KMS-11 (cell line): ENCODE data around the gene MTHFD2.
"Not testable (repeated sequence)": the region's sequence is repeated elsewhere in the genome, so short reads cannot be mapped to it uniquely, and the experiment has no call there.

Experiments used
- H2AFZ ChIP-seq: fragments of 200-600 bp; sonication (generic); 2 replicates; pipeline ENCODE4 v1.6.1; 2016; ENCODE audit warnings: antibody characterized with exemption, mixed run types, low read depth
- H3K27ac ChIP-seq: fragments of 200-600 bp; sonication (generic); 2 replicates; pipeline ENCODE4 v1.6.1; 2016; ENCODE audit warnings: mild to moderate bottlenecking, mixed run types
- H3K27me3 ChIP-seq: fragments of 200-600 bp; sonication (generic); 2 replicates; pipeline ENCODE4 v1.6.1; 2017; ENCODE audit warnings: mild to moderate bottlenecking, low read depth, mixed run types, moderate library complexity; ENCODE audit not compliant: insufficient read depth
- H3K36me3 ChIP-seq: fragments of 200-600 bp; sonication (generic); 2 replicates; pipeline ENCODE4 v1.6.1; 2017; ENCODE audit warnings: mild to moderate bottlenecking, mixed run types; ENCODE audit not compliant: insufficient read depth
- H3K4me1 ChIP-seq: fragments of 200-600 bp; sonication (generic); 2 replicates; pipeline ENCODE4 v1.6.1; 2016; ENCODE audit warnings: mild to moderate bottlenecking, low read depth, mixed run types; ENCODE audit not compliant: poor library complexity, severe bottlenecking
- H3K4me2 ChIP-seq: fragments of 200-600 bp; sonication (generic); 2 replicates; pipeline ENCODE4 v1.7.0; 2016; ENCODE audit warnings: mild to moderate bottlenecking, mixed run types
- H3K4me3 ChIP-seq: fragments of 200-600 bp; sonication (generic); IDR thresholded peaks from 2 replicates; pipeline ENCODE4 v1.6.1; 2017; ENCODE audit warnings: low read depth, low read length, mixed read lengths; ENCODE audit not compliant: insufficient read depth
- H3K79me2 ChIP-seq: fragments of 200-600 bp; sonication (generic); 2 replicates; pipeline ENCODE4 v1.6.1; 2016; ENCODE audit warnings: low read depth, mixed run types; ENCODE audit not compliant: insufficient read depth
- H3K9ac ChIP-seq: fragments of 200-600 bp; sonication (generic); 2 replicates; pipeline ENCODE4 v1.6.1; 2016; ENCODE audit warnings: mild to moderate bottlenecking, mixed run types
- H4K20me1 ChIP-seq: fragments of 200-600 bp; sonication (generic); 2 replicates; pipeline ENCODE4 v1.6.1; 2016; ENCODE audit warnings: mild to moderate bottlenecking, mixed run types; ENCODE audit not compliant: insufficient read depth
- TF ChIP-seq, protein P1 (sequence below): fragments of 200-600 bp; sonication (generic); conservative IDR thresholded peaks from 2 replicates; pipeline ENCODE4 v1.6.1; 2017; ENCODE audit warnings: low read depth, mild to moderate bottlenecking, antibody characterized with exemption, low read length, moderate library complexity, mixed read lengths

The MTHFD2 gene

DNA sequence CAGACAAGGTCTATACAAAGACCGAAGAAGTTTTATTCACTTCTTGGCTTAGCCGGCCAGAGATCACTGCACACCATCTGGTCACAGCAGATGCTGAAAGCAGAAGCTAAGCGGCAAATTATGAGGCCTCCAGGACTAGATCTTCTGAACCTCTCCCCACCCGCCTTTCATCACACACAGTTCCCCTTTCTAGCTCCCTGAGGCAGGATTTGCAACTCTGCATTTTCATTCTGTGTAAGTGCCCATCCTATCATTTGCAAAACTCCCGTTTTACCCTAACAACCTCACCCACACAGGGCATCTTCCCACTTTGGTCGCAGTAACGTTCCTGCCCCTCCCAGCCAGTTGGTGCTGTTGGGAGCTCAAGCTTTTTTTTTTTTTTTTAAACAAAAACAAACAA, 16.7 kb upstream of the MTHFD2 start:
- H2AFZ ChIP-seq = peak overlapping the region; percentile 62; the same call in 1 of the 2 replicates

DNA sequence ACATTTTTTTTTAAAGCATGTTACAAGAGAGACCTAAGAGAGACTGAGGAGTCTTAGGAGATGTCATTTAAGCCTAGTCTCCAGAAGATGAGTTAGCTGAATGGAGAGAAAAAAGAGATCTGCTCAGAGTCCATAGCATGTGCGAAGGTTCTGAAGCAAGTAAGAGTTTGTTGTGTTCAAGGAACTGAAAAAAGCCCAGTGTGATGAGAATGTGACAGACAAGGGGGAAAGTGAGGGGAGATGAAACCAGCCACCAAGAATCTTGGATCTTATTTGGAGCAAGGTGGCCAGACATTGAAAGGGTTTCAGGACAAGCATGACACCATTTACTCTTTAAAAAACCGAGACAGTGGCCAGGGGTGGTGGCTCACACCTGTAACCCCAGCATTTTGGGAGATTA, 14.5 kb upstream of the MTHFD2 start:
- H3K79me2 ChIP-seq = no peaks in the 10 kb centered on the region; the same call in 1 of the 2 replicates
- H3K4me1 ChIP-seq = peaks cover 56% of the 10 kb centered on the region
- H3K4me3 ChIP-seq = no peak overlapping the region
- no peaks in the 10 kb centered on the region for H4K20me1 ChIP-seq
- H2AFZ ChIP-seq = 0 out of 2 replicates have a peak overlapping the region, but pooled peaks have one; percentile 16
- no peak overlapping the region for H3K27ac ChIP-seq
- TF ChIP-seq, protein P1, sequence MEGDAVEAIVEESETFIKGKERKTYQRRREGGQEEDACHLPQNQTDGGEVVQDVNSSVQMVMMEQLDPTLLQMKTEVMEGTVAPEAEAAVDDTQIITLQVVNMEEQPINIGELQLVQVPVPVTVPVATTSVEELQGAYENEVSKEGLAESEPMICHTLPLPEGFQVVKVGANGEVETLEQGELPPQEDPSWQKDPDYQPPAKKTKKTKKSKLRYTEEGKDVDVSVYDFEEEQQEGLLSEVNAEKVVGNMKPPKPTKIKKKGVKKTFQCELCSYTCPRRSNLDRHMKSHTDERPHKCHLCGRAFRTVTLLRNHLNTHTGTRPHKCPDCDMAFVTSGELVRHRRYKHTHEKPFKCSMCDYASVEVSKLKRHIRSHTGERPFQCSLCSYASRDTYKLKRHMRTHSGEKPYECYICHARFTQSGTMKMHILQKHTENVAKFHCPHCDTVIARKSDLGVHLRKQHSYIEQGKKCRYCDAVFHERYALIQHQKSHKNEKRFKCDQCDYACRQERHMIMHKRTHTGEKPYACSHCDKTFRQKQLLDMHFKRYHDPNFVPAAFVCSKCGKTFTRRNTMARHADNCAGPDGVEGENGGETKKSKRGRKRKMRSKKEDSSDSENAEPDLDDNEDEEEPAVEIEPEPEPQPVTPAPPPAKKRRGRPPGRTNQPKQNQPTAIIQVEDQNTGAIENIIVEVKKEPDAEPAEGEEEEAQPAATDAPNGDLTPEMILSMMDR = no peak
- H3K36me3 ChIP-seq = no peaks in the 10 kb centered on the region
- no peak overlapping the region for H3K9ac ChIP-seq
- H3K27me3 ChIP-seq = no peaks in the 10 kb centered on the region
- H3K4me2 ChIP-seq = peak overlapping the region; percentile 0; the same call in 1 of the 2 replicates

More for the DNA sequence above, 16.7 kb upstream of the MTHFD2 start:
- Histone ChIP-seq H3K4me1 (peaks cover 63% of the 10 kb centered on the region), H3K4me3 (no peak overlapping the region), H3K27ac (peak overlapping the region; percentile 63), H3K9ac (peak overlapping the region; percentile 28; the same call in 1 of the 2 replicates), H3K4me2 (peak overlapping the region; percentile 97), H3K36me3 (peaks cover 1% of the 10 kb centered on the region; the same call in 1 of the 2 replicates), H4K20me1 (peaks cover 2% of the 10 kb centered on the region; the same call in 1 of the 2 replicates), H3K27me3 (no peaks in the 10 kb centered on the region), H3K79me2 (peaks cover 18% of the 10 kb centered on the region)
- TF ChIP-seq, protein P1 = no peak

DNA sequence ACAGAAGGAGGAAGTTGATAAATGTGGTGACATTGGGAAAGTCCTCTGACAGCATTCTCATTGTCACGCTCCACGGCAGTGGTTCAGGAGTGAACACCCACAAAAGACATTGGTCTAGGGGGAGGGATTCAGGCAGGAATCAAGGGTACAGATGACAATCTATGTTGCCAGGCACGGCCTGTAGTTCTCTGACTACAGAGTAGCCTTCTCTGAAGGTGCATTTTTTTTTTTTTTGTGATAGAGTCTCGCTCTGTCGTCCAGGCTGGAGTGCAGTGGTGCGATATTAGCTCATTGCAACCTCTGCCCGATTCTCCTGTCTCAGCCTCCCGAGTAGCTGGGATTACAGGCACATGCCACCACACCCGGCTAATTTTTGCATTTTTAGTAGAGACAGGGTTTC, 12.4 kb upstream of the MTHFD2 start:
- H2AFZ ChIP-seq = no peak overlapping the region
- no peaks in the 10 kb centered on the region for H3K79me2 ChIP-seq
- H3K4me1 ChIP-seq = peaks cover 48% of the 10 kb centered on the region
- H3K4me3 ChIP-seq = no peak overlapping the region
- H3K27me3 ChIP-seq = no peaks in the 10 kb centered on the region
- TF ChIP-seq, protein P1 = no peak
- no peaks in the 10 kb centered on the region for H4K20me1 ChIP-seq
- no peak overlapping the region for H3K27ac ChIP-seq
- no peaks in the 10 kb centered on the region for H3K36me3 ChIP-seq
- H3K9ac ChIP-seq = no peak overlapping the region
- H3K4me2 ChIP-seq = no peak overlapping the region

DNA sequence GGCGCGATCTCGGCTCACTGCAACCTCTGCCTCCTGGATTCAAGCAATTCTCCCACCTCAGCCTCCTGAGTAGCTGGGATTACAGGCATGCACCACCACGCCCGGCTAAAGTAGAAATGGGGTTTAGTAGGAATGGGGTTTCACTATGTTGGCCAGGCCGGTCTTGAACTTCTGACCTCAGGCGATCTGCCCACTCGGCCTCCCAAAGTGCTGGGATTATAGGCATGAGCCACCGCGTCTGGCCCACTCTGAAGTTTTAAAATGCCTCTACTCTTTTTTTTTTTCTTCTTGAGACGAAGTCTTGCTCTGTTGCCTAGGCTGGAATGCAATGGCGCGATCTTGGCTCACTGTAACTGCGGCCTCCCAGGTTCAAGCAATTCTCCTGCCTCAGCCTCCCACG, 11.7 kb upstream of the MTHFD2 start:
- not testable (repeated sequence) for H4K20me1 ChIP-seq, H3K4me2 ChIP-seq, H3K9ac ChIP-seq, H2AFZ ChIP-seq, H3K27me3 ChIP-seq, H3K4me3 ChIP-seq, H3K79me2 ChIP-seq, H3K27ac ChIP-seq, H3K36me3 ChIP-seq
- H3K4me1 ChIP-seq = peaks cover 48% of the 10 kb centered on the region

DNA sequence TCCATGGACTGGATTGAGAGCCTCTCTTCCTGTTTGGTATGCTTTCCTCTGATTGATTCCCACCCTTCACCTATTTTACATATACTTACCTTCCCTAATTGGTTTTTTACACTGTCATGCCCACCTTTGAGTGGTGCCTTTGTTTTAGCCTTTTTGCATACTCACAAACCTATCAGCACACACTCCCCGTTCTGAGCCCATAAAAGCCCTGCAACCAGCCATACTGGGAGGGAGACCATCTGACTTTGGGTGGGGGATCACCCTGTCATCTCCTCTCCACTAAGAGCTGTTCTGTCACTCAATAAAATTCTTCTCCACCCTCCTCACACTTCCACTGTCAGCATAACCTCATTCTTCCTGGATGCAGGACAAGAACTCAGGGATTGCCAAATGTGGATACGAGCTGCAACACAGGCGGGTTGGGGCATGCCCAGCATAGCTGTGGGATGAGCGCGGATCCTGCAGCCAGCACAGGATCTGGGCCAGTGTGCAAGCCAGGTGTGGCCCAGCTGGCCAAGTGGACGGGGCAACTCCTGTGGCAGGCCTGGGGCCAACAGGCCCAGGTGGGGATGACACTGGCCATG, 10.3 kb upstream of the MTHFD2 start:
- no peak overlapping the region for H2AFZ ChIP-seq
- H3K79me2 ChIP-seq = no peaks in the 10 kb centered on the region
- no peak overlapping the region for H3K27ac ChIP-seq
- no peaks in the 10 kb centered on the region for H4K20me1 ChIP-seq
- H3K36me3 ChIP-seq = no peaks in the 10 kb centered on the region
- peaks cover 48% of the 10 kb centered on the region for H3K4me1 ChIP-seq
- no peak overlapping the region for H3K4me2 ChIP-seq
- no peaks in the 10 kb centered on the region for H3K27me3 ChIP-seq
- TF ChIP-seq, protein P1 = no peak
- no peak overlapping the region for H3K9ac ChIP-seq
- H3K4me3 ChIP-seq = no peak overlapping the region
